Medulla oblongata (tissue), 1 donor: Measurements from ENCODE around the gene FXR2.

ENCODE experiments used
- DNase-seq: peaks from one replicate; pipeline ENCODE4 v3.0.0-alpha.2; 2015; ENCODE audit errors: extremely low spot score

The FXR2 gene

DNA sequence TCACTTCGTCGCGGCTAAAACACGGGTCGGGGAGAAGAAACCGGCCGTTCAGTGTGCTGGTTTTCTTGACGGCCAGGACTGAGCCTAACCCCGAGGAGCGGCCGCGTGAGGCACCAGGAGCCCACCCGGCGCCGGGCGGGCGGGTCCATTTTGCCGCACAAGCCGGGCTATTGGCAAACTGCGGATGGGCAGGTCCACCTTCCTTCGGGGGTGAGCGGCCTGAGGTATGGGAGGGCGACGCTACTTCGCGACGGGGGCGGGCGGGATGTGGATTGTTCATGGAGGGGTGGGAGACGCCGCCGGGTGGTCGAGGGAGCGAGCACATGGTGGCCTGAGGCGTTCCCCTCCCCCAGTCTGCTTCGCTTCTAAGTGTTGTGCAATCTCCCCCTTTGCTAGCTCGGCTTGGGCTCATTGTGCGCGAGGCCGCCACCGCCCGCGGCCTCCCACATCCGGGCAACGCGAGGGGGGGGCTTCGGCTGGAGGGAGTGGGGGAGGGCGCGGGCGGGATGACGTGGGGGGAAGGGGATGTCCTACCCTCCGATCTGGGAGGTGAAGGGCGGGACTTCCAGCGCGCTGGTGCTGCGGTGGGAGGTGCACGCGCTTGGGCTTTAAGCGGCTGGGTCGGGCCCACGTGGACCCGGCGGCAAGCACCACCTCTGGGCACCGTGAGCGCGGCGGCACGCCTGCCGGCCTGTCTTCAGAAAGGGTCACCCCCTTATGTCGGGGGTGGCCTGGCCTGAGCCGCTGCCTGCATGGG is 41.2 kb downstream of the FXR2 start:
- peak; percentile 94 for DNase-seq

DNA sequence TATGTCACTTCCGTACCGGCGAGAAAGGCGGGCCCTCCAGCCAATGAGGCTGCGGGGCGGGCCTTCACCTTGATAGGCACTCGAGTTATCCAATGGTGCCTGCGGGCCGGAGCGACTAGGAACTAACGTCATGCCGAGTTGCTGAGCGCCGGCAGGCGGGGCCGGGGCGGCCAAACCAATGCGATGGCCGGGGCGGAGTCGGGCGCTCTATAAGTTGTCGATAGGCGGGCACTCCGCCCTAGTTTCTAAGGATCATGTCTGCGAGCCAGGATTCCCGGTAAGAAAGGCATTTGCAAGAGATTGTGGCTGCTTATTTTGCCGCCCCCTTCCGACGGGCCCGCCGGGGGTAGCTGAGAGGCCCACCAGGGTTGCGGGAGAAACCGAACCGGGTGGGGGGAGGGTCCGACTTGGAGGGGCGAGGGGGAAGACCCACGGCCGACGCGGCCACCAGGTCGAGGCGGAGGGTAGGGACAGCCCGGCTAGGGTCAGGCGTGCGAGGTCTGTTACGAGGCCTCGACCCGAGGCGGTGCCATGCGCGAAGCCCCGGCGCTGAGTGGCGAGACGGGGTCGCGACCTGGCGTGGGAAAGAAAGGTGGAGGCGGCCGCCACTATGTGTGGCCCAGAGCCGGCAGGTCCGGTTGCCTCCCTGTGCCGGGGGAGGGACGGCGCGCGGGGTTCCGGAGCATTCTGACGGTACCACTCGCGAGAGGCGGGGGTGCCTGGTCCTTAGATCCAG is 41.9 kb downstream of the FXR2 start:
- peak; percentile 99 for DNase-seq

DNA sequence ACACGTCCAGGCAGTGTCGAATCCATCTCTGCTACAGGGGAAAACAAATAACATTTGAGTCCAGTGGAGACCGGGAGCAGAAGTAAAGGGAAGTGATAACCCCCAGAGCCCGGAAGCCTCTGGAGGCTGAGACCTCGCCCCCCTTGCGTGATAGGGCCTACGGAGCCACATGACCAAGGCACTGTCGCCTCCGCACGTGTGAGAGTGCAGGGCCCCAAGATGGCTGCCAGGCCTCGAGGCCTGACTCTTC is 42.4 kb downstream of the FXR2 start:
- no peak for DNase-seq

DNA sequence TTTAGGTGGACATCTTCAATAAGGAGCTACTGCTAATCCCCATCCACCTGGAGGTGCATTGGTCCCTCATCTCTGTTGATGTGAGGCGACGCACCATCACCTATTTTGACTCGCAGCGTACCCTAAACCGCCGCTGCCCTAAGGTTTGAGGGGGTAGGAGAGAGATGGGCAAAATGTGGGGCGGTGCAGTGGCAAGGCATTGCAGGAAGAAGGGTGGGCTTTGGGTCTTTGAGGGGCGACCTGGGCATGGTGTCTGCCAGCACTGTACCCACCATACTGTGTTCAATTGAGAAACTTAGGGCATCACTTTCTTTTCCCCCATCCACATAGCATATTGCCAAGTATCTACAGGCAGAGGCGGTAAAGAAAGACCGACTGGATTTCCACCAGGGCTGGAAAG is 44.3 kb downstream of the FXR2 start:
- no peak for DNase-seq

DNA sequence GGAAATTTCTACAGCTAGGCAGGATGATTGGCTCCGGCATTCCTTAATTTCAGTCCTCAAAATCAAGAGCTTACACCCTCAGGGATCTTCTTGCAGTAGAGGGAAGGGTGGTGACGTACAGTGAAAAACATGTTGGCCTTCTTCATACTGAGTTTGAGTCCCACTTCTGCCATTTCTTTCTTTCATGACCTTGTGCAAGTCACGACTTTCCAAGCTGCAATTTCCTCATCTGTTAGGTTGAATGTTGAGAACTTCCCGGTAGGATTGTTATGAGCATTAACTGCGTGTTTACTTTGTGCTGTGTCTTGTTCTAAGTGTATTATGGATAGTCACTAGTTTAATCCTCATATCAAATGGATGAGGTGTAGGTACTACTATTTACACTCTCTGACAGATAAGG is 45.1 kb downstream of the FXR2 start:
- DNase-seq = no peak

DNA sequence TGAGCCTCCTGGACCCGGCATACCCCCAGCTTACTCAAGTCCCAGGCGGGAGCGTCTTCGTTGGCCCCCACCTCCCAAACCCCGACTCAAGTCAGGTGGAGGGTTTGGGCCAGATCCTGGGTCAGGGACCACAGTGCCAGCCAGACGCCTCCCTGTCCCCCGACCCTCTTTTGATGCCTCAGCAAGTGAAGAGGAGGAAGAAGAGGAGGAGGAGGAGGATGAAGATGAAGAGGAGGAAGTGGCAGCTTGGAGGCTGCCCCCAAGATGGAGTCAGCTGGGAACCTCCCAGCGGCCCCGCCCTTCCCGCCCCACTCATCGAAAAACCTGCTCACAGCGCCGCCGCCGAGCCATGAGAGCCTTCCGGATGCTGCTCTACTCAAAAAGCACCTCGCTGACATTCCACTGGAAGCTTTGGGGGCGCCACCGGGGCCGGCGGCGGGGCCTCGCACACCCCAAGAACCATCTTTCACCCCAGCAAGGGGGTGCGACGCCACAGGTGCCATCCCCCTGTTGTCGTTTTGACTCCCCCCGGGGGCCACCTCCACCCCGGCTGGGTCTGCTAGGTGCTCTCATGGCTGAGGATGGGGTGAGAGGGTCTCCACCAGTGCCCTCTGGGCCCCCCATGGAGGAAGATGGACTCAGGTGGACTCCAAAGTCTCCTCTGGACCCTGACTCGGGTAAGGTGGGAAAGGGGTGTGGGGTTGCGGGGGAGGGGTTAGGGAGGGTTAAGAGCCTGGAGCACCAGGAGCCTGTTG is 51.4 kb downstream of the FXR2 start:
- DNase-seq = no peak

DNA sequence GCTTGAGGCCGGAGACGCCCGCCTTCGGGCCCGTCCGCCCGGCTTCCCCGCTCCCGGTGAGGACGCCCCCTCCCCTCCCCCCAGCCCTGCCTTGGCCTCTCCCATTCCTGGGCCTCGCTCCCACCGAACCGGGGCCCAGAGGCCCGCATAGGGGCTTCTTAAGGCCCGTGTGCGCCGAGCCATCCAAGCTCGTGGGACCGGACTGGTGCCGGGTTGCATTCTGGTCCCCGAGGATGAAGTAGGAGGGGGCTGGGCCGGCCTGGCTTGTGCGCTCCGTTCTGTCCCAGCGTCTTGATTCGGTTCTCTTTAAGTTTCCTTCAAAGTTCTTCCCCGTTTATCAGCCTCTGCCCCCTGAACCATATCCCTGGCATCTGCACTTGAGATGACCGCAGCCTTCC is 52.5 kb downstream of the FXR2 start:
- DNase-seq = no peak

DNA sequence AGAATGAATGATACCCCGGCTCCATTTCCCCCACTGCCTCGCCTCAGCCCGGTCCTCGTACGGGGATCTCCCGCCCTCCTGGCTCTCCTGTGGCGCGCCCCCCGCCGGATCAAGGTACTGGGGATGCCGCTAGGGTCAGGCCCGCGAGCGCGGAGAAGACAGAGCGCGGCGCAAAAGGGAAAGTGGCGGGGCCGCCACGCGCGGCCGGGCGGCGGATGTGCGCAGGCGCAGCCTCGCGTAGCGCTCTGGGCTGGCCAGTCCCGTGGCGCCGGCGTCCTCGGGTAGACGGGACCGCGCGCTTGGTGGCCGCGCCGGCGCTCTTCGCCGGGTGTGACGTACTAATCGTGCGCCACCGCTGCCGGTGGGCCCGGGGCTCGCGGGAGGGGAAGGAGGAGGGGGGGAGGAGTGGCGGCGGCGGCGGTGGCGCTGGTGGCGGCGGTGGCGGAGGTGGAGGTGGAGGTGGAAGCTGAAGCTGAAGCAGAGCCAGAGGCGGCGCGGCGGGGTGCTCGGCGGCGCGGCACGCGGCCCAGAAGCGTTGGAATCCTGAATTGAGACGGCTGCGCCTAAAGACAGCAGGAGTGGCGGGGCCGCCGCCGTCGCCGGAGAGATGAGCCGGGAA is 53.0 kb downstream of the FXR2 start, which contains the start of gene SENP3:
TSS of gene SENP3 (plus strand) at position 331 of the 619 bp plus-strand sequence. CDS start 1,158 bp downstream, outside the sequence.
- peak; percentile 90 for DNase-seq

DNA sequence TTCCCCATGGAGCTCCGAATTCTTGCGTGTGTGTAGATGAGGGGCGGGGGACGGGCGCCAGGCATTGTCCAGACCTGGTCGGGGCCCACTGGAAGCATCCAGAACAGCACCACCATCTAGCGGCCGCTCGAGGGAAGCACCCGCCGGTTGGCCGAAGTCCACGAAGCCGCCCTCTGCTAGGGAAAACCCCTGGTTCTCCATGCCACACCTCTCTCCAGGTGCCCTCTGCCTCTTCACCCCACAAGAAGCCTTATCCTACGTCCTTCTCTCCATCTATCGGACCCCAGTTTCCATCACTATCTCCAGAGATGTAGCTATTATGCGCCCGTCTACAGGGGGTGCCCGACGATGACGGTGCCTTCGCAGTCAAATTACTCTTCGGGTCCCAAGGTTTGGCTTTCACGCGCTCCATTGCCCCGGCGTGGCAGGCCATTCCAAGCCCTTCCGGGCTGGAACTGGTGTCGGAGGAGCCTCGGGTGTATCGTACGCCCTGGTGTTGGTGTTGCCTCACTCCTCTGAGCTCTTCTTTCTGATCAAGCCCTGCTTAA is 53.6 kb downstream of the FXR2 start:
- DNase-seq = peak; percentile 89

DNA sequence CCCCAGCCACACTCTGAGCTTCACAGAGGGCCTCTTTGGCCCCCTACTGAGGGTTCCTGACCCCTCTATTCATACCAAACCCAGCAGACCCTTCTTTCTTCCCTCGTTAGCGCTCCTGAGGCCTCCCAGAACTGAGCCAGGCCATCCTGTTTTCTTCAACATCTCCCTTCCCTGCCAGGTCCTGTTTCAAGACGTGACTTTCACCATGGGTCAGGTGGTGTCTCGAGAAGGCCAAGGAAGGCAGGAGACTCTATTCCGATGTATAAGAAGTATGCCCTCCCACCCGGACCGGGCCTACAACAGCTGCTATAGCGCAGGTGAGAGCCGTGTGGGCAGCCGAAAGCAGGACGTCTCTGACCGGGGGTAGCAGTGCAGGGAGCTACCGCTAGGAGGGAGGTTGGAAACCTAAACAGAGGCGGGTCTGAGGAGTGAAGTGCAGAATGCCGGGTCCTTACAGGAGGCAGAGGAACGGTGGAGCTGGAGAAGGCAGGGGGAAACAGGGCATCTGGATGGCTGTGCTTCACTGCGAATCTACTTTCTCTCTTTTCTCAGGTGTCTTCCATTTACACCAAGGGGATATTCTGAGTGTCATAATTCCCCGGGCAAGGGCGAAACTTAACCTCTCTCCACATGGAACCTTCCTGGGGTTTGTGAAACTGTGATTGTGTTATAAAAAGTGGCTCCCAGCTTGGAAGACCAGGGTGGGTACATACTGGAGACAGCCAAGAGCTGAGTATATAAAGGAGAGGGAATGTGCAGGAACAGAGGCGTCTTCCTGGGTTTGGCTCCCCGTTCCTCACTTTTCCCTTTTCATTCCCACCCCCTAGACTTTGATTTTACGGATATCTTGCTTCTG is 54.3 kb downstream of the FXR2 start:
- peak; percentile 44 for DNase-seq

DNA sequence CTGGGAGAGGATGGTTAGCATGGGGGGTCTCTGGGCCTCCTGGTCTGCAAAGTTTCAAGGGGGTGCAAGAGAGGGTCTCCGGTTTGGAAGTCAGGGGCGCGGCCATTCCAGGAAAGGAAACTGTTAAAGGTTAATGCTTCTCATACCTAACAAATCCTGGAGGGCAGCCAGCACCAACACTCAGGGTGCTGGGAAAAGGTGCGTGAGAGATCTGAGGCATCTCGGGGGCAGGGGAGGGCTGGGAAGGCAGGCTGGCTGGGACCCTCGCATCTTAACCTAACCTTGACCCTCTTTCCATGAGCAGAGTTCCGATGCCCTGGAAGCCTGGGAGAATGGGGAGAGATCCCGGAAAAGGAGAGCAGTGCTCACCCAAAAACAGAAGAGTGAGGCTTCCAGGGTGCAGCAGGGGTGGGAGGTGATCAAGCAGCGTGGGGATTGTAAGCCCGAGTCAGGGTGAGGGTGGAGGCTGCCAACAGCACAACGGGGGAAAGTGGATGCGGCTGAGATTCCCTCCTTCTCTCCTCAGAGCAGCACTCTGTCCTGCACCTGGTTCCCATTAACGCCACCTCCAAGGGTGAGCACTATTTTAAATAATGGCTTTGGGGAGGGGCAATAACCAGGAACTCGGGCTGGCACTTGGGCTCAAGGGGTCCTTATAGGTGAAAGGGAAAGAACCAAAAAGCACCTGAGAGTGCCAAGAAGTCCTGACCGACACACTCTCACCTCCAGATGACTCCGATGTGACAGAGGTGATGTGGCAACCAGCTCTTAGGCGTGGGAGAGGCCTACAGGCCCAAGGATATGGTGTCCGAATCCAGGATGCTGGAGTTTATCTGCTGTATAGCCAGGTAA is 55.2 kb downstream of the FXR2 start:
- DNase-seq = no peak

DNA sequence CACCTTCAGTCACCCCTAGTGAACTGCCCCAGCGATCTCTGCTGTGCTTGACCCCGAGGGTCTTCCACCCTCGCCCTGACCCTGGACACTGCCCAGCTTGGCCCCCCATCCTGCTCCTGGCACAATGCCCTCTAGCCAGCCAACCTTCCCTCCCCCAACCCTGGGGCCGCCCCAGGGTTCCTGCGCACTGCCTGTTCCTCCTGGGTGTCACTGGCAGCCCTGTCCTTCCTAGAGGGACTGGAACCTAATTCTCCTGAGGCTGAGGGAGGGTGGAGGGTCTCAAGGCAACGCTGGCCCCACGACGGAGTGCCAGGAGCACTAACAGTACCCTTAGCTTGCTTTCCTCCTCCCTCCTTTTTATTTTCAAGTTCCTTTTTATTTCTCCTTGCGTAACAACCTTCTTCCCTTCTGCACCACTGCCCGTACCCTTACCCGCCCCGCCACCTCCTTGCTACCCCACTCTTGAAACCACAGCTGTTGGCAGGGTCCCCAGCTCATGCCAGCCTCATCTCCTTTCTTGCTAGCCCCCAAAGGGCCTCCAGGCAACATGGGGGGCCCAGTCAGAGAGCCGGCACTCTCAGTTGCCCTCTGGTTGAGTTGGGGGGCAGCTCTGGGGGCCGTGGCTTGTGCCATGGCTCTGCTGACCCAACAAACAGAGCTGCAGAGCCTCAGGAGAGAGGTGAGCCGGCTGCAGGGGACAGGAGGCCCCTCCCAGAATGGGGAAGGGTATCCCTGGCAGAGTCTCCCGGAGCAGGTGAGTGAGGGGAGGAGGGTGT is 56.0 kb downstream of the FXR2 start, which contains the start of gene TNFSF13:
TSS of gene TNFSF13 (plus strand) at position 207 of the 776 bp plus-strand sequence. CDS start at position 497, 290 bp downstream.
- DNase-seq = peak; percentile 56

DNA sequence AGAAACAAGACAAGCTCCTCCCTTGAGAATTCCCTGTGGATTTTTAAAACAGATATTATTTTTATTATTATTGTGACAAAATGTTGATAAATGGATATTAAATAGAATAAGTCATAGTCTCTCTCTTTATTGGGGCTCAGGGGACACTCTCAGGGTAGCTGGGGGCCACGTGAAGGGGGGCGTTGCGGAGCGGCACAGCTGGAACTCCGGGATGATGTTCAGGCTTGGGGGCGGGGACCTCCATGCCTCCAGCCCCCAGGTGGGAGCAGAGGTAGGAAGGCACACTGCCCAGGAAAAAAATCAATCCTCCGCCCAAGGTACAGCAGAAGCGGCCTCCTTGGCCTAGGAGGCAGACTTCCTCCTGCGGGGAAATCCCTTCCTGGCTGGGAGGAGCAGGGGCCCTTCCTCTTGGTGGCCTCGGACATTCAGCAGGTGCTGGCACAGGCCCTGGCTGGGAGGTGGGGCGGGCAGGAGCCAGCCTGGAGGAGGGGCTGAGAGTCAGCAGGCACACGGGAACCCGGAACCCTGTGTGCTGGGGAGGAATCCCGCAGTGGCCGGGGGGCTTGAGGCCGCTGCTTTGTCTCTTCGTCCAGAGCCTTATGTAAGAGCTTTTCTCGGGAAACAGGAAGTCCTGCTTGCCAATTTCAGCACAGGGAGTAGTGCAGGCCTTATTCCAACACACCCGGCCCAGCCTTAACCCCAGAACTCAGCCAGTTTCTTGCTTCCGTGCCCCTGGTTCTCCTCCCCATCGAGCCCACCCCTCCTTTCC is 56.7 kb downstream of the FXR2 start:
- peak; percentile 90 for DNase-seq

DNA sequence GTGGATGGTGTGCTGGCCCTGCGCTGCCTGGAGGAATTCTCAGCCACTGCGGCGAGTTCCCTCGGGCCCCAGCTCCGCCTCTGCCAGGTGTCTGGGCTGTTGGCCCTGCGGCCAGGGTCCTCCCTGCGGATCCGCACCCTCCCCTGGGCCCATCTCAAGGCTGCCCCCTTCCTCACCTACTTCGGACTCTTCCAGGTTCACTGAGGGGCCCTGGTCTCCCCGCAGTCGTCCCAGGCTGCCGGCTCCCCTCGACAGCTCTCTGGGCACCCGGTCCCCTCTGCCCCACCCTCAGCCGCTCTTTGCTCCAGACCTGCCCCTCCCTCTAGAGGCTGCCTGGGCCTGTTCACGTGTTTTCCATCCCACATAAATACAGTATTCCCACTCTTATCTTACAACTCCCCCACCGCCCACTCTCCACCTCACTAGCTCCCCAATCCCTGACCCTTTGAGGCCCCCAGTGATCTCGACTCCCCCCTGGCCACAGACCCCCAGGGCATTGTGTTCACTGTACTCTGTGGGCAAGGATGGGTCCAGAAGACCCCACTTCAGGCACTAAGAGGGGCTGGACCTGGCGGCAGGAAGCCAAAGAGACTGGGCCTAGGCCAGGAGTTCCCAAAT is 57.4 kb downstream of the FXR2 start:
- DNase-seq = no peak

DNA sequence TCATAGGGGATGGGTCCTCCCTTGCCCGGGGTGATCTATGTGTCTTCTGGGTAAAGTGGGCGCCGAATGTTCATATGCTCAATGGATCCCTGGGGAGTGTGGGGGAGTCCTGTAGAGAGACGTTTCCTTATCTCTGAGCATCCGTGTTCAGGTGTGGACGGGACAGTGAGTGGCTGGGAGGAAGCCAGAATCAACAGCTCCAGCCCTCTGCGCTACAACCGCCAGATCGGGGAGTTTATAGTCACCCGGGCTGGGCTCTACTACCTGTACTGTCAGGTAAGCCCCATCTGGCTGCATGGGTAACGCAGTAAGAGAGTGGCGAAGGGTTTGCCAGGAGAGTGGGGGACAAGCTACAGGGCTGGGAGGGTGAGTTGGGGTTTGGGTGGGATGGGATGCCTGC is 58.1 kb downstream of the FXR2 start:
- no peak for DNase-seq

DNA sequence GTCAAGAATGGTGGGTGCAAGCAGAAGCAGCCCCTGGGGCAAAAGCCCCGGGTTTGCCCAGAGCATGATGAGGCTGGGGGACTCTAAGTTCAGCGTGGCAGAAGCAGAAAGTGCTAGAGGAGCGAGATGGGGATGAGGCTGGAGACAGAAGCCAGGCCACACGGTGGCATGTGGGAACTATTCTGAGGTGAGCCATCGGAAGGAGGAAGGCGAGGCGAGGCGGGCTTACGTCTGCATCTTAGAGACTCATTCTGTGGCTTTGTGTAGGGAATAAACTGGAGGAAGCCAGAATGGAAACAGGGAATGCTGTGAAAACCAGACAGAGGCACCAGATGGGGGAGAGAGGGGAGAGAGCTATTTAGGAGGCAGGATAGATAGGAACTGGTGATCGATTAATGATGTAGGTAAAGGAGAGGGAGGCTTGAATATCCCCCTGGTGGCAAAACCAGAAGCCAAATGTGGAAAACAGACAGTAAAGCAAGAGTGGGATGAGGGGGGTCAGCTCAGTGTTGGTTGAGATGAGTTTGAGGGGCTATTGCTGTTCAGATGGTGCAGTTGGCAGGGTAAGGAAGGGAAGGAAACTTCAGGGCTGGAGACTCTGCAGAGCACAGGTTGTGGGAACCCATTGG is 59.3 kb downstream of the FXR2 start:
- DNase-seq = no peak

DNA sequence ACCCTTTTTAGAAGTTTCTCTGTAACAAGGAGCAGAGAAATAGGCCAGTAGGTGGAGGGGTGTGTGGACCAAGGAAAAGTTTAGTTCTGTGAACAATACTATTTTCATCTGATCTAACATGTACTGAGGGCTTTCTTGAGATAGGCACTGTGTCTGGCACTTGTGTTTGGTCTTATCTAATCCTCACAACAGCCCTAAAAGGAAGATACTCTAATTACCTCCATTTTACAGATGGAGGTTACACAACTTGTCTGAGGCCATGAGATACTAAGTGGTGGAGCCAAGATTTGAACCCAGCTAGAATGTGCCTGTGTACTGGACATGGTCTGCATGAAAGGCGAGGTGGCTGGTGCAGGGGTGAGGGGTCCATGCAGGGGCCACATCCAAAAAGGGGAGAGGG is 61.3 kb downstream of the FXR2 start:
- DNase-seq = no peak
